KG1 (cell line): ENCODE data around the gene LRCOL1.

ENCODE experiments used
- DNase-seq: peaks from one replicate; lab custom pipeline; 2025; lab: John Stamatoyannopoulos, UW

Gene LRCOL1

GRCh38 chr12:132619071-132619385 is 8.6 kb upstream of the LRCOL1 start:
- DNase-seq = no peak

GRCh38 chr12:132618683-132619043 is 8.3 kb upstream of the LRCOL1 start, which contains the start of gene P2RX2:
TSS of gene P2RX2 (plus strand) at chr12:132618776. CDS start at chr12:132618817, 41 bp downstream.
- no peak for DNase-seq

- DNase-seq = no peak
These were observed 7.7 kb upstream of the LRCOL1 start for GRCh38 chr12:132617822-132618682.

GRCh38 chr12:132617135-132617701 is 6.8 kb upstream of the LRCOL1 start:
- DNase-seq = no peak

- no peak for DNase-seq
These were observed 5.2 kb upstream of the LRCOL1 start for GRCh38 chr12:132615579-132616038.

- peak; percentile 72 for DNase-seq
These were observed 4.6 kb upstream of the LRCOL1 start for GRCh38 chr12:132614861-132615578.

GRCh38 chr12:132614029-132614428 is 3.6 kb upstream of the LRCOL1 start:
- DNase-seq = no peak

GRCh38 chr12:132611620-132612019 is 1.2 kb upstream of the LRCOL1 start:
- no peak for DNase-seq

GRCh38 chr12:132610866-132611602 is 652 bp upstream of the LRCOL1 start:
- no peak for DNase-seq

GRCh38 chr12:132608231-132609171 is 1.9 kb downstream of the LRCOL1 start:
- DNase-seq = no peak

GRCh38 chr12:132606927-132607326 is 3.5 kb downstream of the LRCOL1 start:
- no peak for DNase-seq

GRCh38 chr12:132606466-132606865 is 3.9 kb downstream of the LRCOL1 start:
- no peak for DNase-seq

GRCh38 chr12:132605892-132606291 is 4.5 kb downstream of the LRCOL1 start:
- no peak for DNase-seq

- no peak for DNase-seq
These were observed 5.5 kb downstream of the LRCOL1 start for GRCh38 chr12:132604668-132605441.

- no peak for DNase-seq
These were observed 6.2 kb downstream of the LRCOL1 start for GRCh38 chr12:132604151-132604618.

- DNase-seq = no peak
These were observed 6.9 kb downstream of the LRCOL1 start for GRCh38 chr12:132603240-132604150.

GRCh38 chr12:132602572-132603239 is 7.7 kb downstream of the LRCOL1 start:
- no peak for DNase-seq

- no peak for DNase-seq
These were observed 9.1 kb downstream of the LRCOL1 start for GRCh38 chr12:132601171-132601883.
